Renal pelvis (tissue), 4 donors: ENCODE results near the gene XIRP2. TPM values are rescaled to one million over a fixed set of nuclear protein-coding genes. Genes with fewer than 3 reads are reported as not detected.

Experiments
- DNase-seq: peaks from one replicate; pipeline ENCODE4 v3.0.0-alpha.2; 2013
- polyA plus RNA-seq, 3 donors: library from polyadenylated mRNA; unstranded; fragments of 120-200 nt; gene quantifications; one replicate each; pipeline ENCODE4 v1.2.1, GENCODE V29; 2013; ENCODE audit not compliant: insufficient read length in 3 of 3

XIRP2 gene
- polyA plus RNA-seq, 3 donors = 0.12 to 0.20 TPM; not detected in 1

GRCh38 chr2:167133614-167134013, 245.3 kb downstream of the XIRP2 start:
- no peak for DNase-seq

- no peak for DNase-seq
Measured at GRCh38 chr2:167134381-167135072, 246.2 kb downstream of the XIRP2 start.

- no peak for DNase-seq
Measured at GRCh38 chr2:167135706-167136105, 247.4 kb downstream of the XIRP2 start.

- no peak for DNase-seq
Measured at GRCh38 chr2:167136879-167137596, 248.8 kb downstream of the XIRP2 start.

GRCh38 chr2:167140330-167140729, 252.1 kb downstream of the XIRP2 start:
- DNase-seq = no peak

- DNase-seq = peak; percentile 78
Measured at GRCh38 chr2:167140767-167141166, 252.5 kb downstream of the XIRP2 start.

GRCh38 chr2:167142554-167142953, 254.3 kb downstream of the XIRP2 start:
- DNase-seq = no peak

GRCh38 chr2:167144179-167144898, 256.1 kb downstream of the XIRP2 start:
- no peak for DNase-seq

- DNase-seq = no peak
Measured at GRCh38 chr2:167147271-167147941, 259.1 kb downstream of the XIRP2 start.

- no peak for DNase-seq
Measured at GRCh38 chr2:167151894-167152293, 263.6 kb downstream of the XIRP2 start.

GRCh38 chr2:167157523-167157922, 269.2 kb downstream of the XIRP2 start:
- DNase-seq = no peak

GRCh38 chr2:167177196-167177595, 288.9 kb downstream of the XIRP2 start:
- no peak for DNase-seq

GRCh38 chr2:167181134-167181533, 292.9 kb downstream of the XIRP2 start:
- no peak for DNase-seq

GRCh38 chr2:167181688-167182087, 293.4 kb downstream of the XIRP2 start:
- DNase-seq = no peak

- no peak for DNase-seq
Measured at GRCh38 chr2:167182403-167182802, 294.1 kb downstream of the XIRP2 start.

GRCh38 chr2:167183931-167184330, 295.7 kb downstream of the XIRP2 start:
- DNase-seq = no peak

- DNase-seq = no peak
Measured at GRCh38 chr2:167186465-167186864, 298.2 kb downstream of the XIRP2 start.

GRCh38 chr2:167187049-167187727, 298.9 kb downstream of the XIRP2 start:
- DNase-seq = no peak

GRCh38 chr2:167187978-167188967, 300.0 kb downstream of the XIRP2 start:
- DNase-seq = no peak

- no peak for DNase-seq
Measured at GRCh38 chr2:167190053-167190452, 301.8 kb downstream of the XIRP2 start.
